DND-41 (cell line): ENCODE data around the gene STK11IP.

Experiments used
- ATAC-seq: fragments of 200-7000 bp; cut with Tn5 transposase; 3 replicates; pipeline ENCODE4 v1.9.1; 2021; ENCODE audit warnings: low read depth; ENCODE audit not compliant: insufficient read depth
- DNase-seq: peaks from one replicate; pipeline ENCODE4 v3.0.0-alpha.2; 2020
- H2AFZ ChIP-seq: 2 replicates; pipeline ENCODE4 v1.6.0; 2012; ENCODE audit warnings: low read depth, low read length
- H3K27ac ChIP-seq: 2 replicates; pipeline ENCODE4 v1.5.1; 2012; ENCODE audit warnings: low read length, inconsistent platforms
- H3K27me3 ChIP-seq: fragments of 200-600 bp; sonication (generic); 2 replicates; pipeline ENCODE4 v1.6.0; 2012; ENCODE audit warnings: low read length, mild to moderate bottlenecking, inconsistent platforms; ENCODE audit not compliant: insufficient read depth, poor library complexity
- H3K36me3 ChIP-seq: 2 replicates; pipeline ENCODE4 v1.5.1; 2012; ENCODE audit warnings: low read length, inconsistent platforms; ENCODE audit not compliant: insufficient read depth
- H3K4me1 ChIP-seq: 2 replicates; pipeline ENCODE4 v1.5.1; 2012; ENCODE audit warnings: mild to moderate bottlenecking, low read length; ENCODE audit not compliant: insufficient read depth
- H3K4me2 ChIP-seq: 2 replicates; pipeline ENCODE4 v1.6.0; 2012; ENCODE audit warnings: mild to moderate bottlenecking, moderate library complexity, low read length, inconsistent platforms; ENCODE audit not compliant: insufficient read depth
- H3K4me3 ChIP-seq, 2 experiments: fragments of 200-600 bp in 1 of 2; shearing (Covaris generic) in 1 of 2; 2 replicates each; pipeline ENCODE4 v1.5.1; 2012 to 2016; ENCODE audit warnings: inconsistent platforms in 2 of 2, low read length in 2 of 2, mild to moderate bottlenecking in 2 of 2, low read depth in 1 of 2, moderate library complexity in 1 of 2
- H3K79me2 ChIP-seq: 2 replicates; pipeline ENCODE4 v1.6.0; 2012; ENCODE audit warnings: low read length, inconsistent platforms; ENCODE audit not compliant: insufficient read depth
- H3K9ac ChIP-seq: 2 replicates; pipeline ENCODE4 v1.6.0; 2012; ENCODE audit warnings: low read depth, mild to moderate bottlenecking, inconsistent platforms, low read length, moderate library complexity
- H3K9me3 ChIP-seq: 2 replicates; pipeline ENCODE4 v1.5.1; 2012; ENCODE audit warnings: low read length, moderate library complexity, mild to moderate bottlenecking, inconsistent platforms; ENCODE audit not compliant: insufficient read depth, severe bottlenecking
- H4K20me1 ChIP-seq: 2 replicates; pipeline ENCODE4 v1.6.0; 2012; ENCODE audit warnings: low read length; ENCODE audit not compliant: insufficient read depth
- CTCF ChIP-seq: IDR thresholded peaks from 2 replicates; pipeline ENCODE4 v1.5.1; 2012; ENCODE audit warnings: borderline replicate concordance, low read length, moderate library complexity, mild to moderate bottlenecking; ENCODE audit not compliant: poor library complexity, severe bottlenecking; ENCODE audit errors: extremely low read depth
- EZH2 ChIP-seq: IDR thresholded peaks from 3 replicates; pipeline ENCODE4 v1.6.1; 2012; ENCODE audit warnings: borderline replicate concordance, low read depth, mild to moderate bottlenecking, moderate library complexity, low read length, inconsistent platforms; ENCODE audit not compliant: severe bottlenecking

STK11IP gene

GRCh38 chr2:219578811-219579613 is 18.6 kb upstream of the STK11IP start:
- Histone ChIP-seq H3K27ac (no peak overlapping the region), H3K9ac (no peak overlapping the region), H3K4me3 (no peak overlapping the region), H3K79me2 (no peaks in the 10 kb centered on the region), H3K9me3 (no peaks in the 10 kb centered on the region), H3K36me3 (no peaks in the 10 kb centered on the region), H3K27me3 (peaks cover 6% of the 10 kb centered on the region), H3K4me1 (no peaks in the 10 kb centered on the region), H4K20me1 (no peaks in the 10 kb centered on the region), H2AFZ (no peak overlapping the region), H3K4me2 (no peak overlapping the region)
- ATAC-seq, result no peak
- no peak for DNase-seq
- no peak for TF ChIP-seq CTCF
- TF ChIP-seq EZH2, result no peak

- H3K4me2 ChIP-seq, result no peak overlapping the region
- no peak for ATAC-seq
These were observed 16.3 kb upstream of the STK11IP start for GRCh38 chr2:219581346-219581745.

DNA sequence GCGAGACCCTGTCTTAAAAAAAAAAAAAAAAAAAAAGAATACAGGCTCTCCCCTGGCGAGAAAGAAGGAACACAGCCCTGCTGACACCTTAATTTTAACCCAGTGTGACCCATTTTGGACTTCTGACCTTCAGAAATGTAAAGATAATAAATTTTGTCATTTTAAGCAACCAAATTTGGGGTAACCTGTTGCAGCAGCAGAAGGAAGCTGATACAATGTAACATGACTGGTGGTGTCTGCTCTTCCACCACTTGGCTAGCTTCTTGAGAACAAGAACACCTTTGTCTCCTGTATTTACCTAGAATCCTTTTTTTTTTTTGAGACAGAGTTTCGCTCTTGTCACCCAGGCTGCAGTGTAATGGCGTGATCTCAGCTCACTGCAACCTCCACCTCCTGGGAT is 6.6 kb upstream of the STK11IP start:
- H3K4me2 ChIP-seq, result no peak overlapping the region
- ATAC-seq, result no peak
- H3K27me3 ChIP-seq, result no peaks in the 10 kb centered on the region
- no peaks in the 10 kb centered on the region for H4K20me1 ChIP-seq
- no peaks in the 10 kb centered on the region for H3K36me3 ChIP-seq
- no peak overlapping the region for H3K9ac ChIP-seq
- no peak overlapping the region for H3K27ac ChIP-seq
- no peak for DNase-seq
- TF ChIP-seq CTCF, result no peak
- no peak for TF ChIP-seq EZH2
- no peaks in the 10 kb centered on the region for H3K79me2 ChIP-seq
- no peak overlapping the region for H2AFZ ChIP-seq
- H3K4me3 ChIP-seq, result no peak overlapping the region
- H3K9me3 ChIP-seq, result no peaks in the 10 kb centered on the region
- H3K4me1 ChIP-seq, result no peaks in the 10 kb centered on the region

More at GRCh38 chr2:219581346-219581745, 16.3 kb upstream of the STK11IP start:
- Histone ChIP-seq H3K4me1 (no peaks in the 10 kb centered on the region), H3K27me3 (peaks cover 6% of the 10 kb centered on the region), H3K79me2 (no peaks in the 10 kb centered on the region), H3K27ac (no peak overlapping the region), H3K9ac (no peak overlapping the region), H2AFZ (no peak overlapping the region), H3K36me3 (no peaks in the 10 kb centered on the region), H3K9me3 (no peaks in the 10 kb centered on the region), H3K4me3 (no peak overlapping the region), H4K20me1 (no peaks in the 10 kb centered on the region)
- no peak for DNase-seq
- no peak for TF ChIP-seq EZH2
- TF ChIP-seq CTCF, result no peak

DNA sequence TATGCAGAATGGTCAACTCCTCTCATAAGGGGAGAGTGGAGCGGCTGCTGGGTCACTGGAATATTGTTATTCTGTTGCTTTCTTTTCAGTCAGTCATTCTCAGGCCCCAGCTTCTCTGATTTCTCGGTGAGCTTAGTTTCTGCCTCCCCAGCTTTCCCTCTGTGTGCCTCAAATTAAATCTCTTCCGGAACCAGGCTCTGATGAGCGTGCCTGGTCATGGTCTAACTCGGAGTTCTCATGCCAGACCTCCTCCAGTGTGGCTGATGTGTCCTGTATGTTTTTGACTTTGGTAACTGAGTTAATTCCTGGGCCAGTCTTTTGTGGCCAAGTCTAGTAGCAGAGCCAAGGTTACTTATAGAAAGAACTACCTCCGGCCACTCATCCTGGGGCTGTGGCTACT is 4.9 kb upstream of the STK11IP start:
- Histone ChIP-seq H3K79me2 (no peaks in the 10 kb centered on the region), H3K4me1 (peaks cover 8% of the 10 kb centered on the region), H3K36me3 (no peaks in the 10 kb centered on the region), H3K4me3 (no peak overlapping the region), H4K20me1 (no peaks in the 10 kb centered on the region), H3K27ac (no peak overlapping the region), H2AFZ (no peak overlapping the region; the same call in 1 of the 2 replicates), H3K4me2 (no peak overlapping the region), H3K9me3 (no peaks in the 10 kb centered on the region), H3K27me3 (no peaks in the 10 kb centered on the region), H3K9ac (no peak overlapping the region)
- DNase-seq (no peak), ATAC-seq (no peak)
- TF ChIP-seq EZH2, result no peak
- no peak for TF ChIP-seq CTCF
